C1 segment of cervical spinal cord (tissue), 14 donors: Measurements from ENCODE around the gene ZFAND3.

Source experiments
- DNase-seq, 14 donors: peaks; one replicate each; lab custom pipeline; 2025; lab: John Stamatoyannopoulos, UW

The ZFAND3 gene

DNA sequence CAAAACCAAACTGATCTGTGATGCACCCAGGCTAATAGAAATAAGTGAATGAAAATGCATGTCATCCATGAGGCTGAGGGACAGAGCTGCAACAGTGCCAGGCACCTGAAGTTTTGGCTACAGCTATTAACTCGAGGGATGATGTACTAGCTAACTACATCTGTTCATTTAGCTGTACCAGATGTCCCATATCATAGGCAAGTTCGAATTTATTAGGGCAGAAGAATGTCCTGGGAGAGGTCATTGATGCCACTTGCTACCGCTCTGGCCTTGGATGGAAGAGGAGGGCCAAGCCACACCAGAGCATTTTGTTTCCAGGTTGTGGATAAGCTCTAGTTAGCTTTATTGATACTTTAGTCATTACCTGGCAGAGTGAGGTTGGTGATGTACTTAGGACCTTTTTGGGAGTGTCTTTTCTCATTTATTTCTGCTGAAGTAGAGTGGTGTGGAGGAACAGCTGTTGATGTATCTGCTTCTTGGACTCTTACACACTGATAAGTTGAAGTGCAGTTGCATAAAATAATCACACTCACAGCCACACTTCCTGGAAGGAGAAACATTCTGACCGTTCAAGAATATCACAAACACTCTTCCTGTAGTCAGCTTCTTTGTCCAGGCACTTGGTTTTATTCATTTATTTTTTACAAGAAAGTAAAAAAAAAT is 8.2 kb downstream of the ZFAND3 start:
- DNase-seq = no peak

GRCh38 chr6:37830225-37830624 is 10.7 kb downstream of the ZFAND3 start:
- no peak for DNase-seq

GRCh38 chr6:37831457-37831856 is 11.9 kb downstream of the ZFAND3 start:
- no peak for DNase-seq

DNA sequence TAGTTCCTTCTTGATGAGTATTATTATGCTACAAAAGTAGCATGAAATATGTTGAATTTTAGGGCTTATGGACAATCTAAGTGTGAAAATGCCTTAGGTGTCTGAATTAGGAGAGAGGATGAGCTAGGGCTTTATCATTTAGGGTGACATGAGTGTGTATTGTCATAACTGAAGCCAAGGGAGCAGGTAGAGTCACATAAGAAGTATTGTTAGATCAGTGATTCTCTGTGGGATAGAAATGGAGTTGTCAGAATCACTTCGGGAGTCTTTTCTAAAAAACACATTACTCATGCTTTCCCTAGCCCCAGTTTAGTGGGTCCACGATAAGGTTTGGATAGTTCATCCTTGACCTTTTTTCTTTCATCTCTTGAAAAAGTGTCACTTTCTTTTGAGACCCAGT is 16.4 kb downstream of the ZFAND3 start:
- no peak for DNase-seq

- DNase-seq = no peak
Observed at GRCh38 chr6:37838219-37838921, 18.8 kb downstream of the ZFAND3 start.

GRCh38 chr6:37840143-37840939 is 20.8 kb downstream of the ZFAND3 start:
- no peak for DNase-seq

DNA sequence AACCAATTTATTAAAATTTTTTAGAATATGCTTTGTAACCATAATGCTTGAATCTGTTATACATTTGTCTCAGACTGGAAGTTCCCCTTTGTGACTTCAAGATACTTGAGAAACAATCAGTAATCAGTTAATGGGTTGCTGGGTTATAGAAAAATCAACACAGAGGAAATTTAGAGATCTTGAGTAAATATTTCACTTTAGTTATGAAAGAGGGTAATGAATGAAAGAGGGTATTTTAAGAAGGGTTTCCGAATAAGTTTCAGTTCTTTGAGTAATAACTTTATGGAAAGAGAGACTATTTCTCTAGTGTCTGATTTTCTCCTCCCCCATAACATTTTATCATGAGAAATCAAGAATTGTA is 21.4 kb downstream of the ZFAND3 start:
- no peak for DNase-seq

DNA sequence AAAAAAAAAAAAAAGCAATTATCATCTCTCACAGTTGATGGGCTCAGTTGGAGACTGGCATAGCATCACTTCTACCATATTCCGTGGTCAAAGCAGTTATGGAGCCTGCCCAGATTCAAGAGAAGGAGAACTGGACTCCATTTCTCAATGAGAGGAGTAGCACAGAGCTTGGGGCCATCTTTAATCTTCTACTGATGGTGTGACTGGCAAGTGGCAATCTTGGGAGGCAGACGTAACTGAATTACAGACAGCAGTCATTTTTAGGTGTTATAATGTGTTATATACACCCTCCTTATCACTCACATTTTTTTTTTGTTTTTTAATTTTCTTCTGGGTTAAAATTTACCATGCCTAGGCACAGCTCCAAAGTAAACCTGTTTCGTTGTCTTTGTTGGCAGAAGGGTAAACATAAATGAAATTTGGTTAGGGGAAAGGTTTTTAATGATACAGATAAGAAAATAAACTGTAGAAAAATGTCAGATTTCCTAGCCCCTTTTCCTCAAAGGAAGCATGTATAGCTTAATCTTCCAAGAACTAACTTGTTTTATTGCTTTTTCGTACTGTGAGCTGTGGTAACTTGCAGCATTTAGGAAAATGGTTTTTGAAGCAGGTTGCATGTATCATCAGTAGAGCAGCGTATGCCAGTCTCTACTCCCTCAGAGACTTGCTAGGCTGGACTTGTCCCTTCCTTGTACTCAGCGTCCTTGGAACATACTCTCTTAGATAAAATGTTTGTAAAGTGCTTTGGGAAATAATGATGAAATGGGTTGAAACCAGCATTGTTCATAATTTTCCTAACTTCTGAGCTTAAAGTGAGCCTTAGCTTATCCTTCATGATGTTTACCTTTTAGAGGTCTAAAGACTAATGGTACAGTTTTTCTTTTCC is 25.7 kb downstream of the ZFAND3 start:
- DNase-seq = no peak

GRCh38 chr6:37845930-37846329 is 26.4 kb downstream of the ZFAND3 start:
- no peak for DNase-seq

DNA sequence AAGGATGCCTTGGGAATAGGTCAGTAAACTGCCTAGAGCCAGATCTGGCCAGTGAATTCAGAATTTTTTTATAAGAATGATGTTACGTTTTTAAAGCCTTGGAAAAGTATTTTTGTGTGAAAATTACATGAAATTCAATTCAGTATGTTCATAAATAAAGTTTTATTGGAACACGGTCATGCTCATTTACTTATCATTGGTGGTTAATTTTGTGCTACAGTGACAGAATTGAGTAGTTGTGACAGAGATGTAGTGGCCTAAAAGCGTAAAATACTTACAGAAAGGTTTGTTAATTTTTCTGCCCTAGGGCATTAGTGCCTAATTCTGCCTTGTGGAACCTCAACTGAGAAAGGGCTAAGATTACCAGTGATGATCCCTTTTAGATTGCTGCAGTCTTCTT is 28.2 kb downstream of the ZFAND3 start:
- DNase-seq = no peak

- no peak for DNase-seq
Observed at GRCh38 chr6:37848371-37848770, 28.8 kb downstream of the ZFAND3 start.

GRCh38 chr6:37850260-37850659 is 30.7 kb downstream of the ZFAND3 start:
- DNase-seq = no peak

DNA sequence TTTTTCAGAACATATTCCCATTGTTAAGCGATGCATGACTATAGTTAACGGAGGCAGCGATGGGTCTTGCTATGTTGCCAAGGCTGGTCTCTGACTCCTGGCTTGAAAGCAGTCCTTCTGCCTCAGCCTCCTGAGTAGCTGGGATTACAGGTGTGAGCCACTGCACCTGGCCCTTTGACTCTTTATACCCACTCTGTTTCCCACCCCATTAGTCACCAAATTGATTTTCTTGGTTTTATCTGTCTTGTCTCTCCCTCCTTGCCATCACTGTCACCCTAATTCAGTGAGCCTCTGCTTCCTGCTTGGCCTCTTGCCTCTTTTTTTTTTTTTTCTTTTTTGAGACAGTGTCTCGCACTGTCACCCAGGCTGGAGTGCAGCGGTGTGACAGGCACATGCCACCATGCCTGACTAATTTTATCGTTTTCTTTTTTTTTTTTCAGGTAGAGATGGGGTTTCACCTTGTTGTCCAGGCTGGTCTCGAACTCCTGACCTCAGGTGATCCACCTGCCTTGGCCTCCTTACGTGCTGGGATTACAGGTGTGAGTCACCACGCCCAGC is 31.3 kb downstream of the ZFAND3 start:
- DNase-seq = no peak

- no peak for DNase-seq
Observed at GRCh38 chr6:37851997-37852524, 32.5 kb downstream of the ZFAND3 start.

DNA sequence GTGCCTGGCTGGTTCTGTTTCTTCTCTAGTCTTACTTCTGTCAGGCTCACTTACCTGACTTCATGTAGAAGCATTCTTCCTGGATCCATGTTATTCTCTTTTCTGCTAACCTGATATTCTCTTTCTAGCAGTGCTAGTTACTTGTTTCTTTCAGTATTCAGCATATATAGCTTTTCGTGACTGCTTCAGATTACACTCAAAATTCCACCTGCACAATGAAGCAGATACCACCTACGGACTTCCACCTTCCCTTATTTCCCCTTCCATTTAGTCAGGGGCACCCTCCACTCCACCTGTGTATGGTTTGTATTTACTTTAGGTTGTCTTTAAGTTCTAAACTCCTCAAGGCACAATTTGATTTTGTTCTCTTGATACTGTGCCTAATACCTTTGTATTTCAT is 36.8 kb downstream of the ZFAND3 start:
- DNase-seq = no peak

GRCh38 chr6:37858363-37858762 is 38.8 kb downstream of the ZFAND3 start:
- DNase-seq = no peak

DNA sequence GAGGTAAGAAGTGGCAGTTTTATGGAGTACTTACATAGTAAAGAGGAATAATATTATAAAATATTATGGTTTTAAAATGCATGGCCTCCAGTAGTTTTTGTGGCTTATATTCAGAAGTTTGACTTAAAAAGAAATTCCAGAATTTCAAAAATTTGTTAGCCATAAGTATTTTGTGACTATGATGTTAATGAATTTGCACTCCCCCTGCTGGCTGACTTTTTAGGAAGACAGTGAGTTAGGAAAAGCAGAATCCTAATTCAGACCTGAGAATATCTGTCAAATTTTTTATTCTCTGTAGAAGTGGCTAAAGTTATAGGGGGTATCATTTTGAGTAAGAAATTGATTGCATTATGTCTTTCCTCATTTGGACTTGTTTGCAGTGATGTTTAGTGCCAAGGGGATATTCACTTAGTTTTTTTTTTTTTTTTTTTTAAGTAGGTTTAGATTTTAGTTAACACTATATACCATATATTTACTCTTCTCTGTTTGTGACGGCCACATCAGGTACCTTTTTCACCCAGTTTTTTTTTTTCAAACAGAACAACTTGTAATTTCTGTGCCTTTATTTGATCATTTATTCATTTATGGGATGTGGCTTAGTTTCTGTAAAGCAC is 40.8 kb downstream of the ZFAND3 start:
- DNase-seq = no peak

- no peak for DNase-seq
Observed at GRCh38 chr6:37861452-37861851, 41.9 kb downstream of the ZFAND3 start.

- no peak for DNase-seq
Observed at GRCh38 chr6:37862430-37862829, 42.9 kb downstream of the ZFAND3 start.

DNA sequence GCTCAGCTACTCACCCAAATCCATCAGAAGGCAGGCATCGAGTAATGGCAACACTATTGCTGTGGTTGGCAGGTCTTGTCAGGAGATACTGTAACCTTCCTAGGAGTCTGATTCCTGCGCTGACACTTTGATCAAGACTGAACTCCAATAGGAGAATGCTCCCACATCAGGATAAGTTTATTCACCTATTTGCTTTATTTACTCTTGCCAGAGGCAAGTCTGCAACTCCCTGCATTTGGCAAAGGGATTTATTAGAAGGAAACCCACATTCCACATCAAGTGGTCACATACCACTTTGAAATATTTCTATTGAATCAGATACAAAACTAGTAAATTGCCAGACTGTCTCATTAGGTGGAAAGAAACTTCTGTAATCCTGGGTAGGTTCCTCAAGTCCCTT is 43.5 kb downstream of the ZFAND3 start:
- DNase-seq = no peak

DNA sequence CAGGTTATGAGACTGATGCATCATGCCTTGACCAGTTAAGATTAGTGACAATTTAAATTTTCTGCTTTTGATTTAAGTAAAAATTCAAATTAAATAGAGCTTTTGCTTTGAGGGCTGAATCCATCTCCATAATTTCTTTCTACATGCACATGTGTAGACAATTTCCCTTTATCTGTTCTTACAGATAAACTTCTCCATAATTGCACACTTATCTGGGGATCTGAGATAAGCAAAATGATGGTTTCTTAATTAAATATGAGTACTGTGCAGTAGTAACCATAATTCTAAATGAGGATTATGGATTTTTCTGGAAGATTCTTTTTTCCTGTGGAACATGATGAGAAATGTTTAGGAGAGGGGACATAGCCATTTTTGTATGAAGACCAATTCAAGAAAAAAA is 44.7 kb downstream of the ZFAND3 start:
- DNase-seq = no peak
